GM03348 (cell line): ENCODE data around the gene F7.

ENCODE experiments used
- DNase-seq: peaks from one replicate; pipeline ENCODE4 v3.0.0; 2012; ENCODE audit warnings: low spot score

Gene F7

GRCh38 chr13:113138792-113139551 is 33.4 kb downstream of the F7 start:
- no peak for DNase-seq

- DNase-seq = no peak
These were observed 34.0 kb downstream of the F7 start for GRCh38 chr13:113139577-113139976.

- DNase-seq = no peak
These were observed 35.3 kb downstream of the F7 start for GRCh38 chr13:113140677-113141600.

- DNase-seq = no peak
These were observed 36.0 kb downstream of the F7 start for GRCh38 chr13:113141601-113141970.

GRCh38 chr13:113142876-113143275 is 37.3 kb downstream of the F7 start:
- peak; percentile 27 for DNase-seq

GRCh38 chr13:113143466-113144254 is 38.1 kb downstream of the F7 start:
- no peak for DNase-seq

GRCh38 chr13:113144255-113144629 is 38.7 kb downstream of the F7 start:
- DNase-seq = no peak

GRCh38 chr13:113145496-113145895 is 39.9 kb downstream of the F7 start:
- no peak for DNase-seq

- no peak for DNase-seq
These were observed 40.5 kb downstream of the F7 start for GRCh38 chr13:113145911-113146598.

- DNase-seq = no peak
These were observed 41.2 kb downstream of the F7 start for GRCh38 chr13:113146750-113147149.

GRCh38 chr13:113147206-113147605 is 41.6 kb downstream of the F7 start:
- DNase-seq = no peak

- no peak for DNase-seq
These were observed 42.8 kb downstream of the F7 start for GRCh38 chr13:113148407-113148806.

- DNase-seq = no peak
These were observed 43.4 kb downstream of the F7 start for GRCh38 chr13:113148940-113149503.

- DNase-seq = no peak
These were observed 44.3 kb downstream of the F7 start for GRCh38 chr13:113149711-113150549.

- no peak for DNase-seq
These were observed 45.2 kb downstream of the F7 start for GRCh38 chr13:113150550-113151365.

GRCh38 chr13:113151745-113152690 is 46.4 kb downstream of the F7 start:
- peak; percentile 67 for DNase-seq

GRCh38 chr13:113152691-113152983 is 47.0 kb downstream of the F7 start:
- no peak for DNase-seq

GRCh38 chr13:113152984-113153809 is 47.6 kb downstream of the F7 start:
- DNase-seq = peak; percentile 57
